Loucy (cell line): ENCODE data around the gene EPHB1.

Experiments
- EZH2phosphoT487 ChIP-seq: fragments of 200-600 bp; IDR thresholded peaks from 2 replicates; pipeline ENCODE4 v1.6.1; 2018; ENCODE audit warnings: antibody characterized with exemption, mild to moderate bottlenecking, moderate library complexity, borderline replicate concordance
- TF ChIP-seq, protein P1 (sequence below): fragments of 200-600 bp; sonication (generic); conservative IDR thresholded peaks from 2 replicates; pipeline ENCODE4 v1.5.1; 2014; ENCODE audit warnings: mild to moderate bottlenecking, antibody characterized with exemption, low read length

DNA sequence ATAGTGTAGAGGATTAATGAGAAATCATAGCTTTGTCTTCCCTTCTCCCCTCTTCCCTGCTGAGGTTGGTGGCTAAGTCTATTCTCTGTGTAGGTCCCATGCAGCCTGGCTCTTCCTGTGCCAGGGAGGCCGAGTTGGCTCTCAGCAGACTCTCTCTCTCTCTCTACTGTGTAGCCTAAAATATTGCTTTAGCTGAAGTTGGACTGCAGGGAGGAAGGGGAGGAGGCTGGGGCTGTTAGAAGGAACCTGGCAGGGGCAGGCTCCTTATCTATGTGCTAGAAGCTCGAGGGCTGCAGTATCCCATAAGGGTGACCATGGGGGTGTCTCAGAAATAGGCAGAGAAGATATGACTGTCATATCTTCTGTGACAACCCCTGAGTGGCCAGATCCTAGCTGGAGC, 160.8 kb downstream of the EPHB1 start:
- TF ChIP-seq, protein P1, sequence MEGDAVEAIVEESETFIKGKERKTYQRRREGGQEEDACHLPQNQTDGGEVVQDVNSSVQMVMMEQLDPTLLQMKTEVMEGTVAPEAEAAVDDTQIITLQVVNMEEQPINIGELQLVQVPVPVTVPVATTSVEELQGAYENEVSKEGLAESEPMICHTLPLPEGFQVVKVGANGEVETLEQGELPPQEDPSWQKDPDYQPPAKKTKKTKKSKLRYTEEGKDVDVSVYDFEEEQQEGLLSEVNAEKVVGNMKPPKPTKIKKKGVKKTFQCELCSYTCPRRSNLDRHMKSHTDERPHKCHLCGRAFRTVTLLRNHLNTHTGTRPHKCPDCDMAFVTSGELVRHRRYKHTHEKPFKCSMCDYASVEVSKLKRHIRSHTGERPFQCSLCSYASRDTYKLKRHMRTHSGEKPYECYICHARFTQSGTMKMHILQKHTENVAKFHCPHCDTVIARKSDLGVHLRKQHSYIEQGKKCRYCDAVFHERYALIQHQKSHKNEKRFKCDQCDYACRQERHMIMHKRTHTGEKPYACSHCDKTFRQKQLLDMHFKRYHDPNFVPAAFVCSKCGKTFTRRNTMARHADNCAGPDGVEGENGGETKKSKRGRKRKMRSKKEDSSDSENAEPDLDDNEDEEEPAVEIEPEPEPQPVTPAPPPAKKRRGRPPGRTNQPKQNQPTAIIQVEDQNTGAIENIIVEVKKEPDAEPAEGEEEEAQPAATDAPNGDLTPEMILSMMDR = no peak
- no peak for TF ChIP-seq EZH2phosphoT487
